Myocyte (in vitro differentiated cells): ENCODE measurements around the gene RNF138. TPM values are rescaled to one million over a fixed set of nuclear protein-coding genes. Genes with fewer than 3 reads are reported as not detected.
"Not testable (repeated sequence)": the region's sequence is repeated elsewhere in the genome, so short reads cannot be mapped to it uniquely, and the experiment has no call there.

Experiments used
- DNase-seq: peaks from one replicate; pipeline ENCODE4 v3.0.0-alpha.2; 2012; ENCODE audit warnings: low read depth
- polyA plus RNA-seq: library from polyadenylated mRNA; unstranded; fragments of >200 nt; gene quantifications from one replicate; pipeline ENCODE4 v1.2.1, GENCODE V29; 2012; ENCODE audit warnings: missing spikeins
- total RNA-seq: library from RNA; depleted of rRNA; stranded (reverse); fragments of >200 nt; gene quantifications from 2 replicates; pipeline ENCODE4 v1.2.3, GENCODE V29; 2014

The RNF138 gene
- 10.2 and 30.7 TPM in 2 replicates for total RNA-seq
- 5.3 TPM for polyA plus RNA-seq

GRCh38 chr18:32091724-32092421 lies at the start of gene RNF138:
Gene RNF138, plus strand, starts transcription at chr18:32091874. Its CDS starts 903 bp downstream, at chr18:32092777.
- DNase-seq = peak; percentile 86

GRCh38 chr18:32042337-32042736 lies 49.3 kb upstream of the RNF138 start:
- no peak for DNase-seq

GRCh38 chr18:32048507-32049091 lies 43.1 kb upstream of the RNF138 start:
- DNase-seq = peak; percentile 43

GRCh38 chr18:32049393-32050171 lies 42.1 kb upstream of the RNF138 start:
- no peak for DNase-seq

- DNase-seq = no peak
These were observed 34.9 kb upstream of the RNF138 start for GRCh38 chr18:32056613-32057358.

GRCh38 chr18:32057624-32058165 lies 34.0 kb upstream of the RNF138 start:
- DNase-seq = no peak

GRCh38 chr18:32060026-32060425 lies 31.6 kb upstream of the RNF138 start:
- DNase-seq = no peak

- DNase-seq = no peak
These were observed 24.1 kb upstream of the RNF138 start for GRCh38 chr18:32067375-32068167.

- peak; percentile 20 for DNase-seq
These were observed 19.4 kb upstream of the RNF138 start for GRCh38 chr18:32072321-32072720.

GRCh38 chr18:32074206-32074605 lies 17.5 kb upstream of the RNF138 start:
- DNase-seq = no peak

- no peak for DNase-seq
These were observed 12.8 kb upstream of the RNF138 start for GRCh38 chr18:32078845-32079244.

GRCh38 chr18:32081881-32082280 lies 9.8 kb upstream of the RNF138 start:
- DNase-seq = no peak

- DNase-seq = no peak
These were observed 7.9 kb upstream of the RNF138 start for GRCh38 chr18:32083781-32084180.

GRCh38 chr18:32086881-32087280 lies 4.8 kb upstream of the RNF138 start:
- no peak for DNase-seq

- DNase-seq = not testable (repeated sequence)
These were observed 843 bp upstream of the RNF138 start for GRCh38 chr18:32090831-32091230.

- DNase-seq = no peak
These were observed 350 bp upstream of the RNF138 start for GRCh38 chr18:32091325-32091723.

GRCh38 chr18:32092422-32093101 lies 888 bp downstream of the RNF138 start:
- DNase-seq = peak; percentile 98

- peak; percentile 73 for DNase-seq
These were observed 1.4 kb downstream of the RNF138 start for GRCh38 chr18:32093102-32093511.

GRCh38 chr18:32093523-32093922 lies 1.8 kb downstream of the RNF138 start:
- DNase-seq = no peak
